AG10803 (cell line): Measurements from ENCODE around the gene CXXC5.
"Not testable (repeated sequence)": the region's sequence is repeated elsewhere in the genome, so short reads cannot be mapped to it uniquely, and the experiment has no call there.

Source experiments
- DNase-seq: peaks from one replicate; pipeline ENCODE4 v3.0.0; 2010; ENCODE audit warnings: low read depth
- H3K4me3 ChIP-seq: 2 replicates; pipeline ENCODE4 v1.5.1; 2011; ENCODE audit warnings: mild to moderate bottlenecking, low read length, control low read depth
- CTCF ChIP-seq: conservative IDR thresholded peaks from 2 replicates; pipeline ENCODE4 v1.5.1; 2011; ENCODE audit warnings: mild to moderate bottlenecking, low read length, control low read depth, inconsistent platforms

Gene CXXC5

GRCh38 chr5:139712412-139712811 is 64.3 kb downstream of the CXXC5 start:
- DNase-seq = no peak
- H3K4me3 ChIP-seq = no peak overlapping the region
- no peak for TF ChIP-seq CTCF

GRCh38 chr5:139713898-139714297 is 65.7 kb downstream of the CXXC5 start:
- not testable (repeated sequence) for H3K4me3 ChIP-seq, DNase-seq

- TF ChIP-seq CTCF = no peak
- no peak for DNase-seq
- no peak overlapping the region for H3K4me3 ChIP-seq
These were observed 69.1 kb downstream of the CXXC5 start for GRCh38 chr5:139717221-139717620.

GRCh38 chr5:139718403-139718802 is 70.3 kb downstream of the CXXC5 start:
- DNase-seq, H3K4me3 ChIP-seq: not testable (repeated sequence)

GRCh38 chr5:139719970-139720369 is 71.8 kb downstream of the CXXC5 start:
- not testable (repeated sequence) for H3K4me3 ChIP-seq, DNase-seq

GRCh38 chr5:139723986-139724587 is 75.9 kb downstream of the CXXC5 start:
- no peak for TF ChIP-seq CTCF
- no peak for DNase-seq
- no peak overlapping the region for H3K4me3 ChIP-seq

GRCh38 chr5:139725073-139725830 is 77.1 kb downstream of the CXXC5 start:
- H3K4me3 ChIP-seq = no peak overlapping the region
- no peak for TF ChIP-seq CTCF
- DNase-seq = peak; percentile 62

GRCh38 chr5:139726248-139726647 is 78.1 kb downstream of the CXXC5 start:
- no peak for TF ChIP-seq CTCF

GRCh38 chr5:139727615-139728014 is 79.5 kb downstream of the CXXC5 start:
- H3K4me3 ChIP-seq, DNase-seq: not testable (repeated sequence)

More at GRCh38 chr5:139726248-139726647, 78.1 kb downstream of the CXXC5 start:
- no peak overlapping the region for H3K4me3 ChIP-seq
- no peak for DNase-seq
